ENCODE data around the gene MUC20. TPM values are rescaled to one million over a fixed set of nuclear protein-coding genes. Genes with fewer than 3 reads are reported as not detected.

MUC20 gene
- total and polyA plus RNA-seq, 9 of the 15 experiments (the other 6 are each of a cell fraction or from before 2014, with no cell fraction given), result 0.03 to 0.23 (median 0.15) TPM; not detected in 3

DNA sequence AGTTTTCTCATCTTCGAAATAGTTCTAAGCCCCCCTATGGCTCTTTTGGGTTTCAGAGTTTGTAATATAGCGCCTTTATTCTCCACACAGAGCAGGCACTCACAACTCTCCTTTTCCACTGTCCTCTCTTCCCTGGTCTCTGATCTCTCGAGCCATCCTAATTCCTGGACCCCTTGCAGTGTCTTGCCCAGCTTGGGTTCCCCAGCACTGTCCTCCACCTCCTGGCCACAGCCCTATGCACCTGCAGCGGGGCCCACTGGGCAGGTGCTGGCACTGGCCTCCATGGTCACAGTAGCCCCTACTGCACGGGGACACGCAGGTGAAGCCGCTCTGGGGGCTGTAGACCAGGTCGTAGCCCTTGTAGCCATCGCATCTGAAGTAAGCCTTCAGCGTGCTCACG, 27.9 kb downstream of the MUC20 start (continued):
- TF ChIP-seq, protein P1, sequence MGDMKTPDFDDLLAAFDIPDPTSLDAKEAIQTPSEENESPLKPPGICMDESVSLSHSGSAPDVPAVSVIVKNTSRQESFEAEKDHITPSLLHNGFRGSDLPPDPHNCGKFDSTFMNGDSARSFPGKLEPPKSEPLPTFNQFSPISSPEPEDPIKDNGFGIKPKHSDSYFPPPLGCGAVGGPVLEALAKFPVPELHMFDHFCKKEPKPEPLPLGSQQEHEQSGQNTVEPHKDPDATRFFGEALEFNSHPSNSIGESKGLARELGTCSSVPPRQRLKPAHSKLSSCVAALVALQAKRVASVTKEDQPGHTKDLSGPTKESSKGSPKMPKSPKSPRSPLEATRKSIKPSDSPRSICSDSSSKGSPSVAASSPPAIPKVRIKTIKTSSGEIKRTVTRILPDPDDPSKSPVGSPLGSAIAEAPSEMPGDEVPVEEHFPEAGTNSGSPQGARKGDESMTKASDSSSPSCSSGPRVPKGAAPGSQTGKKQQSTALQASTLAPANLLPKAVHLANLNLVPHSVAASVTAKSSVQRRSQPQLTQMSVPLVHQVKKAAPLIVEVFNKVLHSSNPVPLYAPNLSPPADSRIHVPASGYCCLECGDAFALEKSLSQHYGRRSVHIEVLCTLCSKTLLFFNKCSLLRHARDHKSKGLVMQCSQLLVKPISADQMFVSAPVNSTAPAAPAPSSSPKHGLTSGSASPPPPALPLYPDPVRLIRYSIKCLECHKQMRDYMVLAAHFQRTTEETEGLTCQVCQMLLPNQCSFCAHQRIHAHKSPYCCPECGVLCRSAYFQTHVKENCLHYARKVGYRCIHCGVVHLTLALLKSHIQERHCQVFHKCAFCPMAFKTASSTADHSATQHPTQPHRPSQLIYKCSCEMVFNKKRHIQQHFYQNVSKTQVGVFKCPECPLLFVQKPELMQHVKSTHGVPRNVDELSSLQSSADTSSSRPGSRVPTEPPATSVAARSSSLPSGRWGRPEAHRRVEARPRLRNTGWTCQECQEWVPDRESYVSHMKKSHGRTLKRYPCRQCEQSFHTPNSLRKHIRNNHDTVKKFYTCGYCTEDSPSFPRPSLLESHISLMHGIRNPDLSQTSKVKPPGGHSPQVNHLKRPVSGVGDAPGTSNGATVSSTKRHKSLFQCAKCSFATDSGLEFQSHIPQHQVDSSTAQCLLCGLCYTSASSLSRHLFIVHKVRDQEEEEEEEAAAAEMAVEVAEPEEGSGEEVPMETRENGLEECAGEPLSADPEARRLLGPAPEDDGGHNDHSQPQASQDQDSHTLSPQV (IDR thresholded peaks at IDR 0.05), result no peak
- TF ChIP-seq FOXA1 (IDR thresholded peaks at IDR 0.05; ENCODE audit: borderline replicate concordance), result no peak
- no peak for TF ChIP-seq BRCA1 (IDR thresholded peaks at IDR 0.05)
- TF ChIP-seq BRCA1 (CRISPR knock-in tag; IDR thresholded peaks at IDR 0.05), result peak; percentile 70; the same call in 1 of the 2 replicates
- no peak for TF ChIP-seq TBP (optimal IDR thresholded peaks at IDR 0.05; ENCODE audit: low read depth, low read length)
- TF ChIP-seq GTF2A2 (tag; IDR thresholded peaks at IDR 0.05), result no peak
- TF ChIP-seq PPARD (CRISPR knock-in tag; IDR thresholded peaks at IDR 0.05), result no peak
- TF ChIP-seq MXI1 (IDR thresholded peaks at IDR 0.05; ENCODE audit: low read depth, low read length), result no peak
- TF ChIP-seq SMARCB1 (IDR thresholded peaks at IDR 0.05; ENCODE audit: insufficient read length, low read depth), result no peak
- no peak for TF ChIP-seq RFX1 (IDR thresholded peaks at IDR 0.05)
- TF ChIP-seq PURB (CRISPR knock-in tag; IDR thresholded peaks at IDR 0.05; ENCODE audit: low read depth), result no peak
- TF ChIP-seq ZNF444 (CRISPR knock-in tag; IDR thresholded peaks at IDR 0.05), result no peak
- TF ChIP-seq ZNF584 (CRISPR knock-in tag; IDR thresholded peaks at IDR 0.05; ENCODE audit: low read depth), result no peak
- no peak for TF ChIP-seq SRSF1 (IDR thresholded peaks at IDR 0.05; ENCODE audit: low read depth, low read length)
- TF ChIP-seq, protein P2, sequence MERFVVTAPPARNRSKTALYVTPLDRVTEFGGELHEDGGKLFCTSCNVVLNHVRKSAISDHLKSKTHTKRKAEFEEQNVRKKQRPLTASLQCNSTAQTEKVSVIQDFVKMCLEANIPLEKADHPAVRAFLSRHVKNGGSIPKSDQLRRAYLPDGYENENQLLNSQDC (CRISPR knock-in tag; IDR thresholded peaks at IDR 0.05), result no peak
- TF ChIP-seq KLF1 (tag; IDR thresholded peaks at IDR 0.05), result no peak
- TF ChIP-seq ZC3H4 (CRISPR knock-in tag; IDR thresholded peaks at IDR 0.05; ENCODE audit: borderline replicate concordance), result peak; percentile 83; the same call in 1 of the 2 replicates
- TF ChIP-seq, protein P3, sequence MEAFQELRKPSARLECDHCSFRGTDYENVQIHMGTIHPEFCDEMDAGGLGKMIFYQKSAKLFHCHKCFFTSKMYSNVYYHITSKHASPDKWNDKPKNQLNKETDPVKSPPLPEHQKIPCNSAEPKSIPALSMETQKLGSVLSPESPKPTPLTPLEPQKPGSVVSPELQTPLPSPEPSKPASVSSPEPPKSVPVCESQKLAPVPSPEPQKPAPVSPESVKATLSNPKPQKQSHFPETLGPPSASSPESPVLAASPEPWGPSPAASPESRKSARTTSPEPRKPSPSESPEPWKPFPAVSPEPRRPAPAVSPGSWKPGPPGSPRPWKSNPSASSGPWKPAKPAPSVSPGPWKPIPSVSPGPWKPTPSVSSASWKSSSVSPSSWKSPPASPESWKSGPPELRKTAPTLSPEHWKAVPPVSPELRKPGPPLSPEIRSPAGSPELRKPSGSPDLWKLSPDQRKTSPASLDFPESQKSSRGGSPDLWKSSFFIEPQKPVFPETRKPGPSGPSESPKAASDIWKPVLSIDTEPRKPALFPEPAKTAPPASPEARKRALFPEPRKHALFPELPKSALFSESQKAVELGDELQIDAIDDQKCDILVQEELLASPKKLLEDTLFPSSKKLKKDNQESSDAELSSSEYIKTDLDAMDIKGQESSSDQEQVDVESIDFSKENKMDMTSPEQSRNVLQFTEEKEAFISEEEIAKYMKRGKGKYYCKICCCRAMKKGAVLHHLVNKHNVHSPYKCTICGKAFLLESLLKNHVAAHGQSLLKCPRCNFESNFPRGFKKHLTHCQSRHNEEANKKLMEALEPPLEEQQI (IDR thresholded peaks at IDR 0.05), result no peak
- no peak for TF ChIP-seq SMAD4 (CRISPR knock-in tag; conservative IDR thresholded peaks at IDR 0.05)
- TF ChIP-seq, protein P4, sequence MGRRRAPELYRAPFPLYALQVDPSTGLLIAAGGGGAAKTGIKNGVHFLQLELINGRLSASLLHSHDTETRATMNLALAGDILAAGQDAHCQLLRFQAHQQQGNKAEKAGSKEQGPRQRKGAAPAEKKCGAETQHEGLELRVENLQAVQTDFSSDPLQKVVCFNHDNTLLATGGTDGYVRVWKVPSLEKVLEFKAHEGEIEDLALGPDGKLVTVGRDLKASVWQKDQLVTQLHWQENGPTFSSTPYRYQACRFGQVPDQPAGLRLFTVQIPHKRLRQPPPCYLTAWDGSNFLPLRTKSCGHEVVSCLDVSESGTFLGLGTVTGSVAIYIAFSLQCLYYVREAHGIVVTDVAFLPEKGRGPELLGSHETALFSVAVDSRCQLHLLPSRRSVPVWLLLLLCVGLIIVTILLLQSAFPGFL (CRISPR knock-in tag; IDR thresholded peaks at IDR 0.05), result 0 out of 2 replicates have a peak, but pooled peaks have one; percentile 63
- no peak for TF ChIP-seq KLF13 (tag; IDR thresholded peaks at IDR 0.05; ENCODE audit: borderline replicate concordance, low read depth)
- TF ChIP-seq CHD1 (IDR thresholded peaks at IDR 0.05; ENCODE audit: low read length), result no peak
